GM18873 (cell line): Measurements from ENCODE around the gene MAP4K3.

Experiments used
- ATAC-seq: cut with Tn5 transposase; IDR thresholded peaks from one replicate; pipeline ENCODE4 v1.9.1; 2021; ENCODE audit warnings: mild to moderate bottlenecking, moderate library complexity, moderate number of reproducible peaks; ENCODE audit not compliant: unreplicated experiment, low FRiP score

The MAP4K3 gene

DNA sequence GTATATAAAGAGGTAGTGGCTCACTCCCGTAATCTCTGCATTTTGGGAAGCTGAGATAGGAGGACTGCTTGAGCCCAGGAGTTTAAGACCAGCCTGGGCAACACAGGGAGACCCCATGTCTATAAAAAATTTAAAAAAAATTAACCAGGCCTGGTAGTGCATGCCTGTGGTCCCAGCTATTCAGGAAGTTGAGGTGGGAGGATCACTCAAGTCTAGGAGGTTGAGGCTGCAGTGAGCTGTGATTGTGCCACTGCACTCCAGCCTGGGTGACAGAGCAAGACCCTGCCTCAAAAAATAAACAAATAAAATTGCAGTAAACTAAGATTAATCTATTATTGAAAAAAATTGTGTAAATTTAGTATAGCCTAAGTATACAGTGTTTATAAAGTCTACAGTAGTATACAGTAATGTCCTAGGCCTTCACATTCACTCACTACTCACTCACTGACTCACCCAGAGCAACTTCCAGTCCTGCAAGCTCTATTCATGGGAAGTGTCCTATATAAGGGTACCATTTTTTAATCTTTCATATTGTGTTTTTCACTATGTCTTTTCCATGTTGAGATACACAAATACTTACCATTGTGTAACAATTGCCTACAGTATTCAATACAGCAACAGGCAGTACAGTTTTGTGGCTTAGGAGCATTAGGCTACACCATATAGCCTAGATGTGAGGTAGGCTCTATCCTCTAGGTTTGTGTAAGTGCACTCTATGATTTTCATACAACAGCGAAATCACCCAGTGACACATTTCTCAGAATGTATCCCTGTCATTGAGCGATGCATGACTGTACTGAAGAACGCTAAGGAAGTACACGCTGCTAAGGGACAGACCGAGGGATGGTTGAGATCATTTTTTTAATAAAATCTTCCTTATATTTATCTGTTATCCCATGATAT lies 10.4 kb upstream of the MAP4K3 start:
- no peak for ATAC-seq

DNA sequence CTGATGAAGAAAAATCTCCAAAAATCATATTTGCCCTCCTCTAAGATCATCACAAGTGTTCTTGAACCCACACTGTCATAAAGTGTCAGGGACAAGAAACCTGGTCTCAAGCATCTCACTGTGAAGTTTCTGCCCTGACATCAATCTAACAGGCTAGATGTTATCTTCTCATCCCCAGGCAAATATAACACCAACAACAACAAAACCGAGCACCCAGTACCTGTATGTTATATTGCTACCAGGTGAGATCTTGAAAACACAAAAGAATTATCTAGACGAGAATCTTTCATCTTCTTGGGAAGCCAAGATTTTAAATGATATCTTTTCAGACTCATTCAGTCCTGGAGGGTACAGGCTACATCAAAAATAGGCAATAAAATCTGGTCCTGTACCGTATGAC lies 8.8 kb upstream of the MAP4K3 start:
- no peak for ATAC-seq

DNA sequence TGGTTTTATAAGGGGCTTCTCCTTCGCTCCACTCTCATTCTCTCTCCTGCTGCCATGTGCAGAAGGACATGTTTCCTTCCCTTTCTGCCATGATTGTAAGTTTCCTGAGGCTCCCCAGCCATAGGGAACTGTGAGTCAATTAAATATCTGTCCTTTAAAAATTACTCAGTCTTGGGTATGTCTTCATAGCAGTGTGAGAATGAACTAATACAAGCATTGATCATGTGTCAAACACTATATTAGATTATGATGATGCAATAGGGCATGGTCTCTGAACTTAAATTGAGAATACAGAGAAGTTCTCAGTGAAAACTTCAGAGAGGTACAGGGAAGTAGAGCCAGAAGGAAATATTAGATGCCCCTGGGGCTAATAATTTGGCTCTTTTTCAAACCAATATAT lies 5.9 kb upstream of the MAP4K3 start:
- ATAC-seq, result no peak

DNA sequence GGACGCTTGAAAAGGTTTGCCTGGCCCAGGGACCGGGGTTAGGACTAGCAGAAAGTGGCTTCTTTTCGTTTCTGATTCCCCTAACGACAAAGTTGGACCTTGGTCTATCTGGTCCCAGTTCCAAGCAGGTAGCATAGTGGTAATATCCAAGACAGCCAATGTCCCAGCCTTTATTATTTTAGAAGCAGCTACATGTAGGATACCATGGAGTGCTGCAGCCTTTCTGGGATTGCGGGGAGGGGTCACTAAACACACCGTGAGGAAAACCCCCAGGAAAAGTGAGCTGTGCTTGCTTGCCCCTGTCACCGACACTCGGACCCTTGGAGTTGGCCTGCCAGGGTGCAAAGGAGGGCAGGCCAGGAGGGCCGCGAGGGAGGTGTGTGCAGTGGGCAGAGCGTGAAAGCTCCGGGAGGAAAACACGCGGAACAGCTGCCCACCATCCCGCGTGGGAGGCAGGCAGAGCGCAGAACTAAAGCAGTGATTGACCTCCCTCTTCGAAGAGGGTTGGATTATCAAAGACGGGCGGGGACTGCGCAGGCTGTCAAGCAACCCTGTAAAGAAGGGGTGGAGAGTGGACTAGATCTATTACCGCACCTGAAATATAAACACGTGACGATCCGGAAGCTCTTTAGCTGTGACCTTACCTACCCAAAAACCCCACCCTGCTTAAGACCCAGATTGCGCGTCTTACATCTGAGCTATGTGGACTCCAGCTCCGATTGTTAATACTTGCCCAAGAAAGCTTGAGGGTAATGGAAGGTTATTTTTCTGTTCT lies 624 bp upstream of the MAP4K3 start:
- peak; percentile 8 for ATAC-seq

DNA sequence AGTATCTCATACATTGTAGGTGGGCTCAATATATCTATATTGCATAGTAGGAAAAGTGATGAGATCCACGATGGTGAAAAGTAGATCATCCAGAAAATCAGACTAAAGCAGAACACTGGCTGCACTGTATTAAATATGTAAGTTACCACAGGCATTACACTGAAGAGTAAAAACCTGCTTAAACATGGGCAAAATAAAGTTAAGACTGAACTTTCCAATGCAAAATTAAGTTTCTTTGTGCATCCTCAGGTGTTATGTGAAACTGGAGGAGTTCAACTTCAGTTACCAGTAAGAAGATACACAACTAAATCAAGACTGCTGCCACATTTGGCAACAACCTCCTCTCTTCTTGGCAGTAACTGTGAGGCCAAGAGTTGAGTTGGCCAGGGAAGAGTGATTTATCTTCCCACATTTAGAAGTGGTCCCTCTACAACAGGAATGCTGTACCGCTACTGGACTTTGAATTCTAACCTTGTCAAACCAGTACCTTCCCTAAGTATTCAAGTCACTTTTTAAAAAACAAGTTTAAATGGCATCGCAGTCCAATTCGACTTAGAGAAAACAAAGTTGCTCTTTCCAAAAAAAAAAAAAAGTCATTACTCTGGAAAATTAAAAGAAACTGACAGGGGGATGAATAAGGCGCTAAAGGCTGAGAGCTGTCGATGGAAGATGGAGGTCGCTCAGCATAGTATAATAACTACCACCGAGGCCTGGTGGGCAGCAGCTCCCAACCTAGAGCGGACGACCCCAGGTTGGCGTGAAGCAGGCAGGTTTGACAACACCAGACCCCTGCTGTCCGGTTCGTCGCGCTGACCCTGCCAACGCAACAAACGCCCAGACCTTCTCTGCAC lies 1.1 kb downstream of the MAP4K3 start:
- ATAC-seq, result no peak

DNA sequence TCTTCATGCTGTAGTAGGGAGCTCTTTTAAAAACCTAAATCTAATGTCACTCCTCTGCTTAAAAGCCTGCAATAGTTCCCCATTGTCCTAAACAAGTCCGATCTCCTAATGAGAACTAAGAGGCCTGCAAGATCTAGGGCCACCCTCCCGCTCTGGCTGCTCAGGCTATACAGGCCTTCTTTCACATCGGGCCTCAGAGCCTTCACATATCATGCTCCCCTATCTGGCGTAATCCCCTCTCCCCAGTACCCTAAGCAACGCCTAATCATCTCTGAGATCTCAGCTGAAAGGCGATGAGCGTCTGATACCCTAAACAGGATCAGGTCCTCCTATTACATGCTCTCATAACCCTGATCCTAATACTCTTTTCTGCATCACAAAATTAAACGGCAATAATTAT lies 1.9 kb downstream of the MAP4K3 start:
- ATAC-seq, result no peak

DNA sequence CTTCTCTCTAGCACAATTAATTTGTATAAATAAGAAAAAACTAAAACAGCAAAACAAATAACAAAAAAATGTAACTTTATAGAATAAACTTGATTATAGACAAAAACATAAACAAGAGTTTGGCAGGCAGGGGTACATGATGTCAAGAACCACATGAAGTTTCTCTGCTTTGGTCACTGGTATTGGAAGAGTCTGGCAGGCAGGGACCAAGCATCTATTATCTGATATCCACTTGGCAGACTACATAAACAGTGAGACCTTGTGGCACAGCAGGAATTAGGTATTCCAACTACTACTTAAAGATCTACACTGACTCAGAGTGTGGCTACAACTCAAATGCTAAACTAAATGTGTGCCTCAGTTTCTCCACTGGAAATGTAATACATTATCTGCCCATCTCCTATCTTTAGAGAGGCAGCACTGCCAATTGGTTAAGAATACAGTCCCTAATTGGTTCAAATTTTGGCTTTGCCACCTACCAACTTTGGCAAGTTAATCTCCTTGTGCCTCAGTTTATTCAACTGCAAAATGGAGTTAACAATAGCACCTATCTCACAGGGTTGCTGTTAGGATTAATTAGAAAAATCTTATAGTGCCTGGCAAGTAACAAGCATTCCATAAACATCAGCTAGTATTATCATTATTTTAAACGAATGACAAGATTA lies 2.7 kb downstream of the MAP4K3 start:
- no peak for ATAC-seq

DNA sequence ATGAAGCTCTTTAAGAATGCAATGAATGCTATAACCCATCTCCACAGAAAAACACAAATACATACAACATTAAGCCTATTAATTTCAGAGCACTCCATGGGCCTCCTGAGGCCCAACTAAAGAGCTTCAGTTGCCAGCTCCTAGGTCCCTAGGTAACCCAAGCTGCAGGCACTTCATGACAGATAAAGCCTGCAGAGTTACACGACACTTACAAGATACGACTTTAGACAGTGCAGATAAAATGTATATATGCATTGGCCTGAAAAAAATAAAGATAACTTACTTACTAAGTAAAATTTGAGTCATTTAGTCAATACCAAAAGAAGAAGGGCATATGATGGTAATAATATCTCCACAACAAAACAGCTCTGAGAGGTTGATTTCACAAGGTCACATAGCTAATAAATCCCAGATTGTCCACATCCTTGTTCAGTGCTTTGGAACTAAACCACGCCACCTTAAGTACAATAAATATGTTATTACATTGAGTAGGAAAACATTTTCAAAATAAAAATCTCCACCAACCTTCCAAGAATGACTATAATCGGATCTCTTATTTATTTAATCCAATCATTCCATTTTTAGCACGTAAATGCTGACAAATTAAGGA lies 3.4 kb downstream of the MAP4K3 start:
- no peak for ATAC-seq

DNA sequence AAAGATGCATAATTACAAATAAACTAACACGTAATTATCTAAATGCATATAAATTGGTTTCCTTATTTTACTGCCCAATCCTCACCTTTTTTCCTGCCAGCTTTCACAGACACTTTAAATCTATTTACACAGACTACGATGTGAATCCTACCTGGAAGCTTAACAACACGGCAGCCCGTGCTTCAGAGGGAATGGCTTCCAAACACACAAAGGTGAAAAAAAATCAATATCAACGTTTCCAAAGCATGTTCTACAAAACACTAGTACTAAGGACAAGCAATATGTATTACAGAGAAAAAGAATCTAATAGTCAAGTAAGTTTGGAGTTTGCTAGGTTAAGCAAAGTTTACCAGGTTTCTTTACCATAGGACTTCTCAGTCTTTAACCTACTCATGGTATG lies 4.4 kb downstream of the MAP4K3 start:
- ATAC-seq, result no peak

DNA sequence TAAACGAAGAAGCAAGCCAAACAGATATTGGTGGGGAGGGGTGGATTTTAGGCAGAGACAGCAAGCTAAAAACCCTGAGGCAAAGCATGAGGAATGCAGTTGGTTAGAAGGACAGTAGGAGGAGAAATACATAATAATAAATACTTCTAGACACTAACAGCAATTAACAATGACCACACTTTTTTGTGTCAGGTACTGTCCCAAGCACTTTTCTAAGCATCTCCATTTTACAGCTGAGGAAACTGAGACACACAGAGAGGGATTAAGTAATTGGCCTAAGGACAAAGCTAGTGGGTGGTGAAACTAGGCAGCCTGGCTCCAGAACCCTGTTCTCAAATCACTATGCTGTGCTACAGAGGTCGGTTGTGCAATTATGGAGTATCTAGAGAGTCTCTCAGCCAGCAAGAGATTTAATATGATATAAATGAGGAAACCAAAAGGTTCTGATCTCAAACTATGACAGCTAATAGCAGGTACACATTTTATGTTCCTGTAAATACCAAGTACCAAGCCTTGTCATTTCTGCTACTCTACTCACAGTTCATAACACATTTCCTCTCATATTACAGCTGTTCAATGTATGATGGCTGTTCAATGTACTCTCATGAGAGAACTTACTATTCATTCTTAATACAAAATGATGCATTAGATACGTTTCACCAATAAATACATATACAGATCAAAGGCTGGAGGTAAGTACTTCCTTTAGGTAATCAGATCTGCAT lies 5.3 kb downstream of the MAP4K3 start:
- ATAC-seq, result no peak

DNA sequence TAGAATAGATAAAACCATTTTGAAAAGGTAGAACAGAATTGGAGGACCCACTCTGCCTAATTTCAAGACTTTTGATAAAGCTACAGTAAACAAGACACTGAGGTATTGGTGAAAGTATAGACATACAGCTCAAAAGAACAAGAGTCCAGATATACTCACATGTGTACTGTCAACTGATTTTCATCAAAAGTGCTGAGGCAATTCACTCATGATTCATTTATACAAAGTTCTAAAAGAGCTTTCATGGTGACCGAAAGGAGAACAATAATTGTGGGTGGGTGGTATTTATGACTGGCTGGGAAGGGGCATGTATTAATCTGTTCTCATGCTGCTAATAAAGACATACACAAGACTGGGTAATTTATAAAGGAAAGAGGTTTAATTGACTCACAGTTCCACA lies 7.3 kb downstream of the MAP4K3 start:
- ATAC-seq, result no peak

DNA sequence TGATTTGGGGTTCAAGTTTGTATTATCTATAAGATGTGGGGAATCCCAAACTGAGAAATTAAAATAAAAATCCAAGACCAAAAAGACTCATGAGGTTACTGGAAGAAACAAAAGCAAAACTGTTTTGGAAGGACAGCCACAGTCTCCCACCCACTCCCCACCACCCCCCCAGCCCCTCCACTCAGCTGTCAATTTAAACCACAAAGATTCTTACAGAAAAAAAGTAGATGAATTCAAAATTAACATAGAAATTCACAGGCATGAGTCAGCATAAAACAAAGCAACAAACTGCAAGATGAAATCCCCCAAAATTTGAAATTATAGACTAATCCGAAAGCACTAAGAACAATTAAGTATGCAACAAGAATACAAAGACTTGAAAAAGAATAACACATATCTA lies 12.1 kb downstream of the MAP4K3 start:
- ATAC-seq, result no peak

DNA sequence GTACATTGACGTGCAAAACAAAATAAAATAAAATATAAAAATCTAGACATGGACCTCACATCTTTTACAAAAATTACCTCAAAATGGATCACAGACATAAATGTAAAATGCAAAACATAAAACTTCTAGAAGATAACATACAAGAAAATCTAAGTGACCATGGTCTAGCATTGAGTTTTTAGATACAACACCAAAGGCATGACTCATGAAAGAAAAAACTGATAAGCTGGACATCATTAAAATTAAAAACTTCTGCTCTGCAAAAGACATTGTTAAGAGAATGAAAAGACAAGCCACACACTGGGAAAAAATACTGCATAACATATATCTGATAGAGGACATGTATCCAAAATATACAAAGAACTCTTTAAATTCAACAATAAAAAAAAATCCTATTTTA lies 14.4 kb downstream of the MAP4K3 start:
- no peak for ATAC-seq

DNA sequence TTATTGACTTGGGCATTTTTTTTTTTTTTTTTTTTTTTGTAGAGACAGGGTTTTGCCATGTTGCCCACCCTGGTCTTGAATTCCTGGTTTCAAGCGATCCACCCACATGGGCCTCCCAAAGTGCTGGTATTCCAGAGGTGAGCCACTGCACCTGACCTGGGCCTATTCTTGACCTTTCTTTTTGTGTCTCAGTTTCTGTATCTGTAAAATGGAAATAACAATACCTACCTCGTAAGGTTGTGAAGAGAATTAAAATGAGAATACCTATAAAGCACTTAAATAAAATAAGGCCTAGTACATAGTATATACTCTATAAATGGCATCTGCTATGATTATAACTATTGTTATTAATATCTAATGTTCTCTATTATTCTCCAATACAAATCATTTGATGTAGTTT lies 15.7 kb downstream of the MAP4K3 start:
- ATAC-seq, result no peak

DNA sequence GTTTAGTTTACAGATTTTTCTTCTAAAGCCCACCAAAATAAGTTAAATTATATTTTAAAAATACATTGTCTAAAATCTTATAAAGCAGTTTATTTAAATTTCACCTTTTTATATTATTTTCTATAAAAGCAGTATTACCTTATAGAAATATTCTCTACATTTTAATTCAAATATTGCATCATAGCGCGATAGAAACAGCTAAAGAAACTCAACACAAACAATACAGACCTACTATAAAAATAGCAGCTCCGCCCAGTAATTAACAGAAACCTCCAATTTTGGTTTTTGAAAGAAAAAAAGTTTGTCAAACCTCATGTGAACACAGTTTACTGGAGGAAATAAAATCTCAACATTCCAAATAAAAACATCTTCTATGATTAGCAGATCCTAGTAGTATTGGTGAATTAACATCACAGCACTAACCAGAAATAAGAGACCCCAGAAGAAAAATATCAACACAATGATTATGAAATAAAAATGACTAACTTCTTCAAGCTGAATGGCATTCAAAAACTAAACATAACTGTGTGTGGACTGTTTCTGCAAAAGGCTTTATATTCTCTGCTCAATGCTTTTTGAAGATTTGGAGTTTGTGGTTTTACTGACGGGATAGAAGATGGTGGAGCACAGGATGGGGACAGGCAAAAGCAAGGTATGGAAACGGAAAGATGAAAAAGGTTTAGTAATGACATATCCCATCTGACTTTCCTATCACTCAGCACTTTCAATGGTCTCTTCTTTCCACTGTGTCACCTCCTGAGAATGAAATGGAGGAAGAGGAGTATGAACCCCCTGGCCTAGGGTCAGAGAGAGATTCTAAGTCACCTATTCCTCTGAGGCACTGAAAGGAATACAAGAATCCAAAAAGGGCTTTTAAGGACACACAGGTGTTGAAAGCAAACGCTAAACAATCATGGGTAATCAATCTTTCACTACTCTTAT lies 17.5 kb downstream of the MAP4K3 start:
- ATAC-seq, result no peak

DNA sequence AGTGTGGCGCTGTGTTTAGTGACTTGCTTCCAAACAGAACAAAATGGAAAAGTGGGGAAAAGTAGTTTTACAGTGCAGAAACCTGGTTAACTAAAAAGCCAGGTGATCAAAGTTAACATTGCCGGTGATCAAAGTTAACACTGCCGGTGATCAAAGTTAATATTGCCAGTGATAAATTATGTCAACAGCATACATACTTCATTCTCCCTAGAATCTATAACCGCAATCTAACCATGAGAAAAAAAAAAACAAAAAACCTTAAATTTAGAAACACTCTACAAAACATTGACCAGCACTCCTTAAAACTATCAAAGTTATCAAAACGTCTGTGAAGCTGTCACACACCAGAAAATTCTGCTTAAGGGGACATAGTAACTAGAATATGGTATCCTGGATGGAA lies 18.6 kb downstream of the MAP4K3 start:
- no peak for ATAC-seq

DNA sequence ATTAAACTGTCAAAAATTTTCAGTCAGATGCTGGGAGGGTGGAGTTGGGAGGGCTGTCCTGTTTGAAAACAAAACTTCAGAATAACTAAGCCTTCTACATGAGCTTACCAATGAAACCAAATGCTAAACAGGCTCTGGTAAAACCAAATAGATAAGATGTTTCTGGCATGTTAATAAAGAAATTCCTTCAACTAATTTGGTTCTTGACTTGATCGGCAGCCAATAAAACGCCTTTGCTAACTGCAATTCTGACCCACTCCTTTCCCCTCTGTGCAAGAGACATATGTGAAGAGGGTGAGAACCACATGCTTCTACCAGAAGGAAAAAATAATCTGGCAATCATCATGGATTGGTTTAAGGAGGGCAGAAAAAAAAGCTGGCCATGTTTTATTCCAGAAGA lies 20.9 kb downstream of the MAP4K3 start:
- no peak for ATAC-seq

DNA sequence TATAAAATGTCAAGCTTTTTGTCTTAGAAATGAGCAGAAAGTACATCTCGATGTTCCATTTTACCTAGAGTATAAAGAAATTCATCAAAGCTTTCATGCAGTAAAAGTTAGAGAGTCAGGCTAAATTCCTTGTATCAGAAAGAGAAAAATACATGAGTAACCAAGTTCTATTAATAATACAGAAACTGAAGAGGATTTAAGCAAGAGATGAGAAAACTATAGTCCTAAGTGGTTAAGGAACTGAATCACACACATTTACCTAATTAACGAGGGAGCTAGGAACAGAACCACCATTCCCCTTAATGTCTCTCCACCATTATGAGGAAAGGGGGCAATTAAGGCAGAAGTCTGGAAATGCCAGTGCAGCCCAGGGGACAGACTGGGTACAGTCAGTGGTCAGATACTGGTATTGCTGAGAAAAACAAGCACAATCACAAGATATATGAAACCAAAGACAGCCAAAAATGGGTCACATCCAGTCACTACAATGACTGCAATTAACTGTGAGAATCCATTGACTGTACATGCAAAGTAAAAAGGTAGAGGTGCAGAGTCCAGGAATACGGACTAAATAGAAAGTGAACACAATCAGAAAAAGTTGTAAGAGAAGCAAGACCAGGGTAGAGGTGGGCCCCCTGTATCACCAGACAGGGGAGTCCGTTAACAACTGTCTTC lies 23.9 kb downstream of the MAP4K3 start:
- ATAC-seq, result no peak
